A549 treated with dexamethasone at 1 μM for 4 hours (cell line): ENCODE data around the gene ANGPTL4. TPM values are rescaled to one million over a fixed set of nuclear protein-coding genes. Genes with fewer than 3 reads are reported as not detected.

ENCODE experiments used
- total RNA-seq: library from RNA; stranded (reverse); fragments of 200-300 nt; extraction: Qiagen RNA extraction; gene quantifications from 5 replicates; pipeline ENCODE4 v1.2.3, GENCODE V29; 2022

Gene ANGPTL4, protein sequence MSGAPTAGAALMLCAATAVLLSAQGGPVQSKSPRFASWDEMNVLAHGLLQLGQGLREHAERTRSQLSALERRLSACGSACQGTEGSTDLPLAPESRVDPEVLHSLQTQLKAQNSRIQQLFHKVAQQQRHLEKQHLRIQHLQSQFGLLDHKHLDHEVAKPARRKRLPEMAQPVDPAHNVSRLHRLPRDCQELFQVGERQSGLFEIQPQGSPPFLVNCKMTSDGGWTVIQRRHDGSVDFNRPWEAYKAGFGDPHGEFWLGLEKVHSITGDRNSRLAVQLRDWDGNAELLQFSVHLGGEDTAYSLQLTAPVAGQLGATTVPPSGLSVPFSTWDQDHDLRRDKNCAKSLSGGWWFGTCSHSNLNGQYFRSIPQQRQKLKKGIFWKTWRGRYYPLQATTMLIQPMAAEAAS
- total RNA-seq, result 529 to 725 TPM (median 587 TPM) in 5 replicates

GRCh38 chr19:8363803-8364771 lies at the start of gene ANGPTL4:
ANGPTL4 (plus strand) TSS chr19:8364155; CDS start chr19:8364322, 167 bp downstream.

GRCh38 chr19:8321067-8321985 lies 42.6 kb upstream of the ANGPTL4 start, which contains the start of the genes NDUFA7 and RPS28:
NDUFA7 (minus strand) TSS chr19:8321375; CDS start chr19:8321358, 17 bp downstream.
RPS28 (plus strand) TSS chr19:8321496; CDS start chr19:8321531, 35 bp downstream.

GRCh38 chr19:8342684-8343482 lies 21.1 kb upstream of the ANGPTL4 start, which contains the start of gene KANK3:
KANK3 (minus strand) TSS chr19:8343262; CDS start chr19:8337828, 5,434 bp downstream.

GRCh38 chr19:8389891-8390616 lies 26.1 kb downstream of the ANGPTL4 start, which contains the start of gene RAB11B:
RAB11B (plus strand) TSS chr19:8390360; CDS start chr19:8390417, 57 bp downstream.

DNA sequence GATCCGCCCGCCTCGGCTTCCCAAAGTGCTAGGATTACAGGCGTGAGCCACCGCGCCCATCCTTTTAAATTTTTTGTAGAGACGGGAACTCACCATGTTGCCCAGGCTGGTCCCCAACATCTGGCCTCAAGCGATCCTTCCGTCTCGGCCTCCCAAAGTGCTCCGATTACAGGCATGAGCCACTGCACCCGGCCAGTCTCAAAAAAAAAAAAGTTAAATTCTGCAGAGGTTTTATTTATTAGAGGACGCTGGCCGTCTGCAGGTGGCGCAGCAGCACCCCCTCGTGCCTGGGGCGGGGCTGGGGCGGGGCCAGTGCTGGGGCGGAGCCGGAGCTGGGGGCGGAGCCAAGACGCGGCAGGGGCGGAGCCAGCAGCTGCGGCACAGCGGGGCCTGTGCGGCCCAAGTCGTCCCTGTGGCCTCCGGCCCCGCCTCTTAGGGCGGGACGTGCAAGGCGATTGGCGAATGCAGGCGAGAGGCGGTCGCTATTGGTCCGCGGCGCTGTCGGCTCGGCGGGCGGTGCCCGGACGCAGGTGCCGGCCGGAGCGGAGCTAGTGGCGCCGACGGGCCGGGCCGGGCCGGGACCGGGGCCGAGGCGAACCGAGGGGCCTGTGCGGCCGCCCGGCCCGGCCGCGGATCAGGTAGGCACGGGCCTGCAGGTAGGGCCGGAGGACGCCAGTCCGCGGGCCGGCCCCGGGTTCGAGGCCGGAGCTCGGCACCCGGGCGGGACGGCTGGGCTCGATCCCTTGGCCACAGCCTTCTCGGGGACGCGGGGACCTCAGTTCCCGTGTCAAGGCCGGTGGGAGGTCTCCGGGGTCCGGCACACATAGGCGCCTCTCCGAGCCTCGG lies 49.1 kb downstream of the ANGPTL4 start, which contains the start of gene MARCHF2:
TSS of gene MARCHF2 (plus strand) at position 523 of the 846 bp plus-strand sequence. CDS start 8,536 bp downstream, outside the sequence.

Other genes with a start within 250 kb of the ANGPTL4 start
- gene FBN3, start 214.6 kb upstream of the ANGPTL4 start, total RNA-seq, result not detected in 5 replicates
- 2.9 to 3.7 TPM (median 3.1 TPM) in 5 replicates for gene CERS4, start 154.8 kb upstream of the ANGPTL4 start, total RNA-seq
- 56.8 to 90.1 TPM (median 81.0 TPM) in 5 replicates for gene CD320, start 55.8 kb upstream of the ANGPTL4 start, total RNA-seq
- gene NDUFA7, start 42.8 kb upstream of the ANGPTL4 start, total RNA-seq, result 57.4 to 95.2 TPM (median 87.8 TPM) in 5 replicates
- 445 to 866 TPM (median 752 TPM) in 5 replicates for gene RPS28, start 42.7 kb upstream of the ANGPTL4 start, total RNA-seq
- gene KANK3, start 20.9 kb upstream of the ANGPTL4 start, total RNA-seq, result 5.9 to 7.3 TPM (median 6.7 TPM) in 5 replicates
- 95.9 to 109 TPM (median 100 TPM) in 5 replicates for gene RAB11B, start 26.2 kb downstream of the ANGPTL4 start, total RNA-seq
- 14.6 to 20.3 TPM (median 19.3 TPM) in 5 replicates for gene MARCHF2, start 49.1 kb downstream of the ANGPTL4 start, total RNA-seq
- gene HNRNPM, start 80.8 kb downstream of the ANGPTL4 start, total RNA-seq, result 225 to 256 TPM (median 253 TPM) in 5 replicates
- gene PRAM1, start 138.5 kb downstream of the ANGPTL4 start, total RNA-seq, result 0.10 to 0.27 TPM (median 0.17 TPM) in 5 replicates
- gene ZNF414, start 150.0 kb downstream of the ANGPTL4 start, total RNA-seq, result 13.9 to 19.6 TPM (median 17.6 TPM) in 5 replicates
- 0.22 to 0.39 TPM (median 0.28 TPM) in 5 replicates for gene MYO1F, start 213.3 kb downstream of the ANGPTL4 start, total RNA-seq
- gene ADAMTS10, start 246.6 kb downstream of the ANGPTL4 start, total RNA-seq, result 6.8 to 13.7 TPM (median 12.5 TPM) in 5 replicates